ENCODE data around the gene OR1E2. TPM values are rescaled to one million over a fixed set of nuclear protein-coding genes. Genes with fewer than 3 reads are reported as not detected.

The OR1E2 gene
- total and polyA plus RNA-seq, 10 donors = not detected

DNA sequence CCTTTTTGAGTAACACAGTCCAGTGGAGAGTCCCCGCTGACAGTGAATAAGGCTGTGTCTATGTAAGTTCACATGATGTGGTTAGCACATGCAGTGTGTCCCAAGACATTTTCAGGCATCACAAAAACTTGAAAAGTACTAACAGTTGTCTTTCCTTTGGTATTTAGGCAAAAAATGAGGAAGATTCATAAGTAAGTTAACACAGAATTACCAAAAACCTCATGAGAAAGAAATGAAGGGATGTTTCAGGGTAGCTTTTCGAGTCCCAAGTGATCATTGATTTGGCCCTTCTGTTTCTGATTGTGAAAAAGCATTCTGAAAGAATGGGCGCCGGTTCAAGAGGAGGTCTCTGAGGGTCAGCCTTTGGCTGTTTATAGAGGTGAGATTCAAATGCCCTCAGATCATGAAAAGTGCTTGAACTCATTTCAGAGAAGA, 41.6 kb upstream of the OR1E2 start:
- peak overlapping the region in 7 of 8 donors; percentile 6 to 64 (median 30) for H3K27ac ChIP-seq
- H3K4me1 ChIP-seq = peaks cover 0 to 11% (median 0%) of the 10 kb centered on the region in 6 donors
- no peaks in the 10 kb centered on the region for H3K36me3 ChIP-seq
- H3K4me3 ChIP-seq = no peak overlapping the region
- DNase-seq = no peak
- intact Hi-C loops (cut with DNase I; ENCODE audit: low total_unique reads) = no loop called here
- H3K9me3 ChIP-seq = peaks cover 0 to 3% (median 0%) of the 10 kb centered on the region in 8 donors
- peaks cover 0 to 4% (median 0%) of the 10 kb centered on the region in 7 donors for H3K27me3 ChIP-seq (replicated peaks in 1 of 7)
- TF ChIP-seq CTCF (IDR thresholded peaks at IDR 0.05 in 8 of 11, conservative IDR thresholded peaks at IDR 0.05 in 3 of 11) = no peak
- no peak for TF ChIP-seq POLR2A (IDR thresholded peaks at IDR 0.05)
- TF ChIP-seq POLR2AphosphoS5 (IDR thresholded peaks at IDR 0.05) = no peak
- WGBS, 5 donors = 55 to 90% (median 74%) methylated on average over 4 of the region's 4 CpGs

DNA sequence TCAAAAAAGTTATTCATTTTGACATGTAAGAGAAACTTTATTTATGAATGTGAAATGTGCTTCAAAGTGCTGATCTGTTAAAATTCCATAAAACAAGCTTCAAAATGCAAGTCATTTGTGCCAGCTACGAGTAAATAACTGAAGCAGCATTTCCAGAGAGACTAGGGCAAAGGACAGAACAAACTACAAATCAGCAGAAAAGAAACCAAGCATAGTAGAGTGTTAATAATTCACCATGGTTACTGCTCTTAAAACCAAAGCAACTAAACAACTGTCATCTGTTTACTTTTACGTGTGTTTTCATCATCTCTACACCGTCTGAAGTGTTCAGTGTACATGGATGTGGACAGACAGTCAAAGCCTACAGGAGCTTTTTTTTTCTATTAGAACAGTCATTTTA, 40.6 kb upstream of the OR1E2 start:
- 44 to 62% (median 47%) methylated on average over 3 of the region's 3 CpGs for WGBS, 5 donors
- H3K27me3 ChIP-seq (replicated peaks in 1 of 7) = peaks cover 0 to 4% (median 0%) of the 10 kb centered on the region in 7 donors
- DNase-seq = no peak
- no peak for TF ChIP-seq CTCF (IDR thresholded peaks at IDR 0.05 in 8 of 11, conservative IDR thresholded peaks at IDR 0.05 in 3 of 11)
- no peak for TF ChIP-seq POLR2A (IDR thresholded peaks at IDR 0.05)
- TF ChIP-seq POLR2AphosphoS5 (IDR thresholded peaks at IDR 0.05) = no peak
- intact Hi-C loops (cut with DNase I; ENCODE audit: low total_unique reads) = no loop called here
- no peaks in the 10 kb centered on the region for H3K36me3 ChIP-seq
- peaks cover 0 to 3% (median 0%) of the 10 kb centered on the region in 8 donors for H3K9me3 ChIP-seq
- H3K4me3 ChIP-seq = no peak overlapping the region
- peak overlapping the region in 2 of 8 donors; percentile 25 to 64 for H3K27ac ChIP-seq
- peaks cover 0 to 11% (median 0%) of the 10 kb centered on the region in 6 donors for H3K4me1 ChIP-seq

- H3K4me1 ChIP-seq = peaks cover 0 to 11% (median 0%) of the 10 kb centered on the region in 6 donors
- TF ChIP-seq POLR2A (IDR thresholded peaks at IDR 0.05) = no peak
- TF ChIP-seq CTCF (IDR thresholded peaks at IDR 0.05 in 8 of 11, conservative IDR thresholded peaks at IDR 0.05 in 3 of 11) = no peak
- TF ChIP-seq POLR2AphosphoS5 (IDR thresholded peaks at IDR 0.05) = no peak
- H3K9me3 ChIP-seq = peaks cover 0 to 3% (median 0%) of the 10 kb centered on the region in 8 donors
- intact Hi-C loops (cut with DNase I; ENCODE audit: low total_unique reads) = no loop called here
- no peak overlapping the region for H3K4me3 ChIP-seq
- WGBS, 5 donors = 84 to 95% (median 90%) methylated on average over 21 of the region's 21 CpGs
- H3K27ac ChIP-seq = no peak overlapping the region
- no peaks in the 10 kb centered on the region for H3K36me3 ChIP-seq
- no peak for DNase-seq
- H3K27me3 ChIP-seq (replicated peaks in 1 of 7) = no peaks in the 10 kb centered on the region
These were observed 38.5 kb upstream of the OR1E2 start for GRCh38 chr17:3472137-3472536.

GRCh38 chr17:3471599-3471998, 38.0 kb upstream of the OR1E2 start, which contains the start of gene SPATA22:
SPATA22 (minus strand) TSS chr17:3471819; CDS start chr17:3469325, 2,494 bp downstream.
- Histone ChIP-seq H3K4me1 (peaks cover 0 to 11% (median 0%) of the 10 kb centered on the region in 6 donors), H3K36me3 (no peaks in the 10 kb centered on the region), H3K27me3 (replicated peaks in 1 of 7) (no peaks in the 10 kb centered on the region), H3K9me3 (peaks cover 0 to 3% (median 0%) of the 10 kb centered on the region in 8 donors), H3K27ac (no peak within 1 kb of the TSS), H3K4me3 (no peak within 1 kb of the TSS)
- WGBS, 5 donors = 92 to 98% (median 96%) methylated on average over 37 to 38 of the region's 38 CpGs
- no peak for DNase-seq
- TF ChIP-seq CTCF (IDR thresholded peaks at IDR 0.05 in 8 of 11, conservative IDR thresholded peaks at IDR 0.05 in 3 of 11) (no peak), POLR2A (IDR thresholded peaks at IDR 0.05) (no peak), POLR2AphosphoS5 (IDR thresholded peaks at IDR 0.05) (no peak)
- intact Hi-C loops (cut with DNase I; ENCODE audit: low total_unique reads) = no loop called here
